Astrocyte (in vitro differentiated cells and primary cell): Measurements from ENCODE around the gene ACACA.

ENCODE experiments used
- EZH2 ChIP-seq: IDR thresholded peaks from 2 replicates; pipeline ENCODE4 v1.6.1; 2012; ENCODE audit warnings: mild to moderate bottlenecking, low read length, inconsistent platforms; ENCODE audit not compliant: insufficient read depth
- TF ChIP-seq, protein P1 (sequence below): IDR thresholded peaks from 2 replicates; pipeline ENCODE4 v1.5.1; 2011; ENCODE audit warnings: low read depth, mild to moderate bottlenecking, inconsistent platforms, low read length, moderate library complexity; ENCODE audit not compliant: insufficient read depth

DNA sequence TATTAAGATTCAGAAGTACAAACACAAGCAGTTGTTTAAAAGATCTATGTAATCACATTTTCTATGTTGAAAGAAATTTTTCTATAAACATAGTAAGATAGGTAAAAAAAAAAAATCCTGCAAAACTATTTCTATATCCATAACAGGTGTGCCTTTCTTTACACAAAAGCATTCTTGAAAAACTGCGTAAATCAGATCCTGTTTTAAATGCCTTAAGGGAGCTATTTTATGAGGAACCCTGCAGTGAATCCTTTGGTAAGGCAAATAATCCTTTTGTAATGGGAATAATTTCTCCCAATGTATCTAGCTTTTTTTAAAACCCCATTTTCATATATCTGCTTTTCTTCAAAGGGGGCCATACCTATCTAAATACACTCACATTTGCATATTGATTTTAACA, 300.6 kb downstream of the ACACA start:
- TF ChIP-seq, protein P1, sequence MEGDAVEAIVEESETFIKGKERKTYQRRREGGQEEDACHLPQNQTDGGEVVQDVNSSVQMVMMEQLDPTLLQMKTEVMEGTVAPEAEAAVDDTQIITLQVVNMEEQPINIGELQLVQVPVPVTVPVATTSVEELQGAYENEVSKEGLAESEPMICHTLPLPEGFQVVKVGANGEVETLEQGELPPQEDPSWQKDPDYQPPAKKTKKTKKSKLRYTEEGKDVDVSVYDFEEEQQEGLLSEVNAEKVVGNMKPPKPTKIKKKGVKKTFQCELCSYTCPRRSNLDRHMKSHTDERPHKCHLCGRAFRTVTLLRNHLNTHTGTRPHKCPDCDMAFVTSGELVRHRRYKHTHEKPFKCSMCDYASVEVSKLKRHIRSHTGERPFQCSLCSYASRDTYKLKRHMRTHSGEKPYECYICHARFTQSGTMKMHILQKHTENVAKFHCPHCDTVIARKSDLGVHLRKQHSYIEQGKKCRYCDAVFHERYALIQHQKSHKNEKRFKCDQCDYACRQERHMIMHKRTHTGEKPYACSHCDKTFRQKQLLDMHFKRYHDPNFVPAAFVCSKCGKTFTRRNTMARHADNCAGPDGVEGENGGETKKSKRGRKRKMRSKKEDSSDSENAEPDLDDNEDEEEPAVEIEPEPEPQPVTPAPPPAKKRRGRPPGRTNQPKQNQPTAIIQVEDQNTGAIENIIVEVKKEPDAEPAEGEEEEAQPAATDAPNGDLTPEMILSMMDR: no peak
- TF ChIP-seq EZH2: no peak
